GM18508 (cell line): ENCODE data around the gene RPAP2.
"Not testable (repeated sequence)": the region's sequence is repeated elsewhere in the genome, so short reads cannot be mapped to it uniquely, and the experiment has no call there.

ENCODE experiments used
- ATAC-seq: cut with Tn5 transposase; IDR thresholded peaks from one replicate; pipeline ENCODE4 v1.9.1; 2021; ENCODE audit warnings: moderate number of reproducible peaks; ENCODE audit not compliant: insufficient read depth, unreplicated experiment

RPAP2 gene

GRCh38 chr1:92317836-92318493 is 19.1 kb downstream of the RPAP2 start:
- no peak for ATAC-seq

DNA sequence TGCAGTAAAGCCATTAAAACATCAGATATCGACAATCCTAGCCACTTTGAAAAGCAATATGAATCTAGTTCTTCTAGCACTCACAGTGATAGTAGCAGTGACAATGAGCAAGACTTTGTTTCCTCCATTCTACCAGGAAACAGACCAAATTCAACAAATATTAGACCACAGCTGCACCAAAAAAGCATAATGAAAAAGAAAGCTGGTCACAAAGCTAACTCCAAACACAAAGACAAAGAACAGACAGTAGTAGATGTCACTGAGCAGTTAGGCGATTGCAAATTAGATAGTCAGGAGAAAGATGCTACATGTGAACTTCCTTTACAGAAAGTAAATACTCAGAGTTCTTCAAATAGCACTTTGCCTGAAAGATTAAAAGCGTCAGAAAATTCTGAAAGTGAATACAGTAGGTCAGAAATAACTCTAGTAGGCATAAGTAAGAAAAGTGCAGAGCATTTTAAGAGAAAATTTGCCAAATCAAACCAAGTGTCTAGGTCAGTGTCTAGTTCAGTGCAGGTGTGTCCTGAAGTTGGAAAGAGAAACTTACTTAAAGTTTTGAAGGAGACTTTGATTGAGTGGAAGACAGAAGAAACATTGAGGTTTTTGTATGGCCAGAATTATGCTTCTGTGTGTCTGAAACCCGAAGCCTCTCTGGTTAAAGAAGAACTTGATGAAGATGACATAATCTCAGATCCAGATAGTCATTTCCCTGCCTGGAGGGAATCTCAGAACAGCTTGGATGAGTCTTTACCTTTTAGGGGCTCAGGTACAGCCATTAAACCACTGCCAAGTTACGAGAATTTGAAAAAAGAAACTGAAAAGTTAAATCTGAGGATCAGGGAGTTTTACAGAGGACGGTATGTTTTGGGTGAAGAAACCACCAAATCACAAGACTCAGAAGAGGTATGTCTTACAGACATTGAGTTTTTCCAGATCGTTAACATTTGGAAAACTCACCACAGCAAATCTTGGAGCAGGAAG is 24.9 kb downstream of the RPAP2 start:
- no peak for ATAC-seq

- no peak for ATAC-seq
These were observed 25.9 kb downstream of the RPAP2 start for GRCh38 chr1:92324784-92325183.

- ATAC-seq, result no peak
These were observed 27.8 kb downstream of the RPAP2 start for GRCh38 chr1:92326681-92327080.

- ATAC-seq, result no peak
These were observed 28.9 kb downstream of the RPAP2 start for GRCh38 chr1:92327794-92328193.

DNA sequence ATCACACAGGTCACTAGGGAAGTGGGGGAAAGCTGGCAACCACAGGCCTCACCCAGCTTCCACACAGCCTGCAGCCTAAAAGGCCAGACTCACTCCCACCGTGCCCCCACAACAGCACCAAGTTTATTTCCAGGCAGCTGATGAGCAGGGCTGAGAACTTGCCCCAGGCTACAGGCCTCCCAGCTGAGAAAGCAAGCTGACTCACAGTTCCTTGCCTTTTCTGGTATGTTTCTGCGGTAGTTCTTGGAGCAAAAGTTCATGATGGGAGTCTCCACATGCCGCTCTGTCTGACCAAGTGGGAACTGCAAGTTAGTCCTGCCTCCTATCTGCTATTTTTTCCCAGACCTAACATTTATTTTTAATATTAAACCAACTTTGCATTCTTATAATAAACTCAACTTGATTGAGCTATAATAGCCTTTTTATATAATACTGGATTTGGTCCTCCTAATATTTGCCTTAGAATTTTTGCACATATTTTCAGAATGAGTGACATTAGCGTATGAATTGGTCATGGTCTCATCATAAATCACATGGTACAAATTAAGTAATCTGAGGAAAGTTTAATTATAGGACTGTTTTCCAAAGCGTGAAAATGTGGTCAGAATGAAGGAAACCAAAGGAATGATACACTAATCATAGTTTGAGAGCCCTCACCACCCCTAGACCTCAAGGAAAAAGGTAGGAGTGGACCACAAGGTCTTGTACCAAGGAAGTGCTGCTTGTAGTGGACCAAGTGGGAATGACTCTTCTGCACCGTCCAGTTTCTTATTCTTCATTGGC is 30.7 kb downstream of the RPAP2 start:
- no peak for ATAC-seq

GRCh38 chr1:92333668-92334067 is 34.8 kb downstream of the RPAP2 start:
- ATAC-seq, result no peak

DNA sequence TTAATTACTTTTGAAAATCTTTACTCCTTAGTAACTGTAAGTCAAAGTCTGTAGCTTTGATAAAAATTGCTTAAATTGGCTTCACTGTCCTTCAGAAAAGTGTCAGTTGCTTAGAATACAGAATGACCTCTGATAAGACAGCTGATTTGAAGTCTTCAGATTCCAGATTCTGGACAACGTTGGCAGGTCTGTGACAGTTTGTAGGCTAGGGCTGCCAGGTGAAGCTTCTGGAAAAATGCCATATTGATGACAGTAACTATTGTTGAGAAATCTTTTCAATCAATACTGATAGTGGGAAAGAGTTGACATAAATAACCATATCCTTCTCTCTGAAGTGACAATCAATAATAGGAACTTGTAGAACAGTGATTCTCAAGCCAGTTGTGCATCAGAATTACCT is 41.3 kb downstream of the RPAP2 start:
- ATAC-seq, result no peak

DNA sequence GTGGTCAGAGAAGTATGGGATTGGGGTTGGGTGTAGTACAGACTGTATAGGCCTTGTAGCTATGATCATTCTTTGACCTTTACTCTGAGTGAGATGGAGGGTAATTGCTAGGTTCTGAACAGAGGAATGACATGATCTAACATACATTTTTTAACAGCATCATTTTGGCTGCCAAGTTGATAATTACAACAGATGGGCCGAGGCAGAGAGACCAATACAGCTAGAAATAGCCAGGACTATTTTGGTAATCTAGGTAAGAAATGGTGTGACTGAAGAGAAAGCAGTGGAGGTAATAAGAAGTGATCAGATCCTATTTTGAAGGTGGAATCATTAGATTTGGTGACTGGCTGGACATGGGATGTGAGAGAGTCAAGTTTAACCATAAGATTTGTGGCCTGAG is 43.5 kb downstream of the RPAP2 start:
- no peak for ATAC-seq

DNA sequence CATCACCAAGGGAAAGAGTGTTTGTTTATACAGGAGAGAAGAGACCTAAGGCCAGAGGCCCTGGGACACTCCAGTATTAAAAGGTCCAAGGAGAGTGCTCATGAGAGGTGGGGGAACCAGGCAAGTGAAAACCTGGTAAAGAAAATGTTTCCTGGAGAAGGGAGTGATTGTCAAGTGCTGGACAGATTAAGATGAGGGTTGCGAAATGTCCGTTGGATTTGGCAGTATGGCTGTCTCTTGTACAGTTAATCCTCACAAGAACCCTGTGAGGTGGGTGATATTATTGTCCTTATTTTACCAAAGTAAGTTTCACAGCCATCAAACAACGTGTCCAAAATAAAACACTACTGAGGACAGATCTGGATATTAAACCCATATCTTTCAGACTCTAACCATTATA is 44.2 kb downstream of the RPAP2 start:
- no peak for ATAC-seq

GRCh38 chr1:92346866-92347640 is 48.2 kb downstream of the RPAP2 start:
- ATAC-seq, result no peak

DNA sequence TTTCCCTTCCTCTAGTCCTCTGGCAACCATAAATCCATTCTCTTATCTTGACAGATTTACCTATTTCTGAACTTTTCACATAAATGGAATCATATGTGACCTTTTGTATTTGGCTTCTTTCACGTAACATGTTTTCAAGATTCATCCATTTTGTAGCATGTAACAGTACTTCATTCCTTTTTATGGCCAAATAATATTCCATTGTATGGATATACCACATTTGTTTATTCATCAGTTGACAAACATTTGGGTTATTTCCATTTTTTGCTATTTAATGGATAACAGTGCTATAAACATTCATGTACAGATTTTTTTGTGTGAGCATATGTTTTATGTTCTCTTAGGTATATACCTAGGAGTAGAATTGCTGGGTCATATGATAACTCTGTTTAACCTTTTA is 54.0 kb downstream of the RPAP2 start:
- no peak for ATAC-seq

- no peak for ATAC-seq
These were observed 55.4 kb downstream of the RPAP2 start for GRCh38 chr1:92354259-92354658.

DNA sequence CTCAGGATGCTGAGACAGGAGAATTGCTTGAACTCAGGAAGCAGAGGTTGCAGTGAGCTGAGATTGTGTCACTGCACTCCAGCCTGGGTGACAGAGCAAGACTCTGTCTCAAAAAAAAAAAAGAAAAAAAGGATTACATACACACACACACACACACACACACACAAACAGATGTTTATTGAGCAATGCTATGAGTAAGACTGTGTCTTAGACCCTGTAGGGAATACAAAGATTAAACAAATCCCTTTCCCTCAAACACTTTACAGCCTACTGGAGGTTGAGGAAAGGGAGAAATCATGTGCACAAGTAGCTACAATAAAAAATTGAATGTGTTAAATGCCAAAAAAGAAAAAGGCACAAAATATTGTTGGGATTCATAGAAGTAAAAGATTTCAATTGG is 58.1 kb downstream of the RPAP2 start:
- no peak for ATAC-seq

- ATAC-seq, result not testable (repeated sequence)
These were observed 60.5 kb downstream of the RPAP2 start for GRCh38 chr1:92359382-92359781.

DNA sequence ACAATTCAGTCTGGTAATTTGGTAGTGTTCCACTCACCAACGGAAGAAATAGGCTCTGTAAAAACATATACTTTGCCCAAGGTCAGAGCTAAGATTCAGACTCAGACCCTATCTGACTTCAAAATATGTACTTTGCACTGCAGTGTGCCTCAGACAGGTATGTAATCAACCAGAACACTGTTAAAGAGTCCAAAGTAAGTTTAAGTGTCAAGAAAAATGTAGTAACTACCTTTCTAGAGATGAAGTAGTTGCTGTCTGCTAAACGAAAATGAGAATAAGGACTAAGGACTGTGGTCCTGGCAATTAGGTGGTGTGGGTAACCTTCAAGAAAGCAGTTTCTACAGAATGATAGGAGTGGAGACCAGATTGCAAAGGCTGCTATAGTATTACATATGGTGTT is 61.1 kb downstream of the RPAP2 start:
- no peak for ATAC-seq

- no peak for ATAC-seq
These were observed 64.1 kb downstream of the RPAP2 start for GRCh38 chr1:92362970-92363369.

DNA sequence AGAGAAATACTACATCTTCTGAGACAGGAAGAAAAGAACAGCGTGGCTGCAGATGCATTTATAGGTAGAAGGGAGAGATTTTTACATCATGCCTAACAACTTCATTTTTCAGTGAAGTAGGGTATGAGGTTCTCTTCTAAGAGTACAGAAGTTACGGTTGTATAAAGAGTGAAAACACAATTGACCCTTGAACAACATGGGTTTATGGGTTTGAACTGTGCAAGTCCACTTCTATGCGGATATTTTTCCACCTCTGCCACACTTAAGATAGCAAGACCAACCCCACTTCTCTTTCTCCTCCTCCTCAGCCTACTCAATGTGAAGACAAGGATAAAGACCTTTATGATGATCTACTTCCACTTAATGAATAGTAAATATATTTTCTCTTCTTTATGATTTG is 64.5 kb downstream of the RPAP2 start:
- ATAC-seq, result no peak

- no peak for ATAC-seq
These were observed 66.7 kb downstream of the RPAP2 start for GRCh38 chr1:92365378-92366039.

DNA sequence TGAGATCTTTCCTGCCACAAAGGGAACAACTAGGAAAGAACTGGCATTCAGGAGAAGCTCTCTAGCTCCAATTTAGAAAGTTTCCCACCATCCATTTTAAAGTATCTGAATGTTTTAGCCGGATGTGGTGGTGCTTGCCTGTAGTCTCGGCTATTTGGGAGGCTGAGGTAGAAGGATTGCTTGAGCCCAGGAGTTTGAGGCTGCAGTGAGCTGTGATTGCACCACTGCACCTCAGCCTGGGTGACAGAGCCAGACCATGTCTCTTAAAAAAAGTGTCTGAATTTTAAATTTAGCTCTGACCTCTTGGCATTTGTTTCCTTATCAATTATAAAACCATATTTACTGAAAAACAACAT is 67.2 kb downstream of the RPAP2 start:
- no peak for ATAC-seq
